ENCODE measurements around the gene MANF.

Gene MANF

GRCh38 chr3:51390246-51391074 lies 5.4 kb downstream of the MANF start:
- DNase-seq = no peak

GRCh38 chr3:51391075-51391565 lies 6.0 kb downstream of the MANF start, which contains the start of gene RBM15B:
TSS of gene RBM15B (plus strand) at chr3:51391285. CDS start at chr3:51391400, 115 bp downstream.
- DNase-seq = peak; percentile 76

GRCh38 chr3:51391566-51392354 lies 6.7 kb downstream of the MANF start:
- DNase-seq = no peak

GRCh38 chr3:51392355-51393133 lies 7.5 kb downstream of the MANF start:
- no peak for DNase-seq

- DNase-seq = no peak
These were observed 8.0 kb downstream of the MANF start for GRCh38 chr3:51393134-51393495.

- no peak for DNase-seq
These were observed 8.5 kb downstream of the MANF start for GRCh38 chr3:51393564-51393963.

GRCh38 chr3:51394541-51394940 lies 9.4 kb downstream of the MANF start:
- DNase-seq = no peak

GRCh38 chr3:51395493-51396213 lies 10.6 kb downstream of the MANF start:
- no peak for DNase-seq

GRCh38 chr3:51396401-51396800 lies 11.3 kb downstream of the MANF start:
- no peak for DNase-seq

- DNase-seq = no peak
These were observed 12.3 kb downstream of the MANF start for GRCh38 chr3:51397392-51397791.

- no peak for DNase-seq
These were observed 13.7 kb downstream of the MANF start for GRCh38 chr3:51398595-51399310.

- DNase-seq = no peak
These were observed 15.1 kb downstream of the MANF start for GRCh38 chr3:51400166-51400565.

GRCh38 chr3:51401735-51402134 lies 16.6 kb downstream of the MANF start:
- DNase-seq = no peak

- no peak for DNase-seq
These were observed 18.6 kb downstream of the MANF start for GRCh38 chr3:51403675-51404074.

GRCh38 chr3:51408021-51408420 lies 22.9 kb downstream of the MANF start:
- DNase-seq = no peak

GRCh38 chr3:51408813-51409212 lies 23.7 kb downstream of the MANF start:
- DNase-seq = no peak

- no peak for DNase-seq
These were observed 37.1 kb downstream of the MANF start for GRCh38 chr3:51422211-51422610.

- no peak for DNase-seq
These were observed 41.8 kb downstream of the MANF start for GRCh38 chr3:51426921-51427320.

- no peak for DNase-seq
These were observed 44.0 kb downstream of the MANF start for GRCh38 chr3:51429138-51429537.

GRCh38 chr3:51434110-51434509 lies 49.0 kb downstream of the MANF start:
- no peak for DNase-seq

GRCh38 chr3:51434746-51435327 lies 49.7 kb downstream of the MANF start:
- no peak for DNase-seq

Data from SHP77 treated with DMSO at 0.1 percent for 48 hours (cell line).